Measurements from ENCODE around the gene BTBD1.

DNA sequence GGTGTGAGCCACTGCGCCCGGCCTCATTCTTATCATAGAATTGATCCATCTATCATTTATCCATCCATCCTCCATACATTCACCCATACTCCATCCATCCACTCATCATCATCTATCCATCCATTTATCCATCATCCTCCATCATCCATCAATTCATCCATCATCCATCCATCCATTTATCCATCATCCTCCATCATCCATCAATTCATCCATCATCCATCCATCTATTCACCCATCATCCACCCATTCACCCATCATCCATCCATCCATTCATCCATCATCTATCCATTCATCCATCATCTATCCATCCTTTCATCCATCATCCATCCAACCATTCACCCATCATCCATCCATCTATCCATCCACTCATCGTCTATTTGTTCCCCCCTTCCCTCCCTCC lies 44.1 kb upstream of the BTBD1 start:
- TF ChIP-seq CTCF (IDR thresholded peaks at IDR 0.05): no peak
- TF ChIP-seq POLR2AphosphoS5 (IDR thresholded peaks at IDR 0.05): no peak
- no peak for TF ChIP-seq POLR2A (IDR thresholded peaks at IDR 0.05)
